ENCODE results near the gene ARHGAP19. TPM values are rescaled to one million over a fixed set of nuclear protein-coding genes. Genes with fewer than 3 reads are reported as not detected.

ARHGAP19 gene
- total and polyA plus RNA-seq, 2 donors from 2014 or later = 5.3 to 10.6 TPM

DNA sequence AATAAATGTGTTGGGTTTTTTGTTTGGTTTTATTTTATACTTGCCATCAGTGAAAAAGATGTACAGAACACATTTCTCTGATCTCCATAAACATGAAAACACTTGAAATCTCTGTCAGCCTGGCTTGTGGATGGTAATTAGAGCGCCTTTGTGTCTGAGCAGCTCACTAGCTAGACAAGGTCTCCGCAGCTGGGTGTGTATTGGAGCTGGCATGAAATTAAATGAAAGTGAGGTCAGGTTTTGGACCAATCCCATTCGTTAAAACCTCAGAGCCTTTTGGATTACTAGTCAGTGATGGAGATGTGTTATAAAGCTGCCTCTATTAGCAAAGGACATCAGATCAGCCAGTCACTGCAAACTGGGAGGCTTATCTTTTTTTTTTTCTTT is 29.4 kb upstream of the ARHGAP19 start:
- Histone ChIP-seq H3K9ac (ENCODE audit: low read length in 3 of 3) (no peak overlapping the region), H3K4me3 (ENCODE audit: low read length in 3 of 3) (peak overlapping the region in 1 of 3 donors; percentile 58), H3K9me3 (ENCODE audit: control insufficient read depth in 2 of 3, insufficient read depth in 1 of 3, low read length in 3 of 3) (no peaks in the 10 kb centered on the region), H3K4me1 (ENCODE audit: control insufficient read depth in 2 of 3, insufficient read depth in 2 of 3, low read depth in 1 of 3, low read length in 3 of 3) (peaks cover 0 to 6% (median 5%) of the 10 kb centered on the region in 3 donors), H3K36me3 (ENCODE audit: control insufficient read depth in 2 of 3, insufficient read depth in 3 of 3, low read length in 3 of 3) (no peaks in the 10 kb centered on the region), H3K27me3 (ENCODE audit: control insufficient read depth, insufficient read depth, low read length) (no peaks in the 10 kb centered on the region), H3K27ac (ENCODE audit: low read depth in 2 of 2, low read length in 2 of 2) (no peak overlapping the region)
- TF ChIP-seq, protein P1, sequence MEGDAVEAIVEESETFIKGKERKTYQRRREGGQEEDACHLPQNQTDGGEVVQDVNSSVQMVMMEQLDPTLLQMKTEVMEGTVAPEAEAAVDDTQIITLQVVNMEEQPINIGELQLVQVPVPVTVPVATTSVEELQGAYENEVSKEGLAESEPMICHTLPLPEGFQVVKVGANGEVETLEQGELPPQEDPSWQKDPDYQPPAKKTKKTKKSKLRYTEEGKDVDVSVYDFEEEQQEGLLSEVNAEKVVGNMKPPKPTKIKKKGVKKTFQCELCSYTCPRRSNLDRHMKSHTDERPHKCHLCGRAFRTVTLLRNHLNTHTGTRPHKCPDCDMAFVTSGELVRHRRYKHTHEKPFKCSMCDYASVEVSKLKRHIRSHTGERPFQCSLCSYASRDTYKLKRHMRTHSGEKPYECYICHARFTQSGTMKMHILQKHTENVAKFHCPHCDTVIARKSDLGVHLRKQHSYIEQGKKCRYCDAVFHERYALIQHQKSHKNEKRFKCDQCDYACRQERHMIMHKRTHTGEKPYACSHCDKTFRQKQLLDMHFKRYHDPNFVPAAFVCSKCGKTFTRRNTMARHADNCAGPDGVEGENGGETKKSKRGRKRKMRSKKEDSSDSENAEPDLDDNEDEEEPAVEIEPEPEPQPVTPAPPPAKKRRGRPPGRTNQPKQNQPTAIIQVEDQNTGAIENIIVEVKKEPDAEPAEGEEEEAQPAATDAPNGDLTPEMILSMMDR (IDR thresholded peaks at IDR 0.05; ENCODE audit: borderline replicate concordance, extremely low read depth, insufficient read depth) = no peak
- DNase-seq = no peak
- intact Hi-C loops (cut with DNase I) = no loop called here
- FAIRE-seq = no peak

DNA sequence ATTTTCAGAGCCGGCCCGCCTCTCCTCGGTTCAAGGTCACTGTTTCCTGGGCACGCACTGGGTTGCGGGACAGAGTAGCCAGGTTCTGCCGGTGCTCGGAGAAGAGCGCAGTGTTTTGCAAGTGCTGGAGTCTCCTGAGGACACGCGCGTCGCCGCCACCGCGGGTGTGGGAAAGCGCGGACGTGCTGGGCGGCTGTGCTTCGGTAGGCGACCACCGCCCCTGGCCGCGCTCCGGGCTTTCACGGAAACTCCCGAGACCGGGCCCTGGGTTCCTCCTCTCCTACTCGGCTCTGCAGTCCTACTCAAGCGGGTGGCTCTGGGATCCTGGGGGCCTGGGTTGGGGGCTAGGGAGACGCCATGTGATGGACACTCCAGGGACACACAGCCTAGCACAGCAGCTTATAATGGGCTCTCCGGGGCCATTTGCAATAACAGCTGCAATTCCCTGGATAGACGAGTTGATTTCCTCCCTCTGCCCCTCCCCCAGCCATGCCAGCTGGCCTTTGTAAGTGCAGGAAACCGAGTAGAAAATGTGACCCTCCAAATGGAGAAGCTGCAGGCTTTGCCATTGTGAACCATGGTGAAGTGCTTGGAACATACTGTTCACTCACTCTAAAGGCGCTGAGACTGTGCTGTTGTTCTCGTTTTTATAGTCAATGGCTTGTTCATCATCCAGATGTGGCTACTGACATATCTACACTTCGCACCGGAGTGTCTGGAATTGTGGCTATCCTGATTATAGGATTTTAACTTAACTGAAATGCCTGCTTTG is 28.8 kb upstream of the ARHGAP19 start:
- no peak for FAIRE-seq
- DNase-seq = peak; percentile 67 to 82 (median 79)
- intact Hi-C loops (cut with DNase I) = no loop called here
- no peaks in the 10 kb centered on the region for H3K9me3 ChIP-seq (ENCODE audit: control insufficient read depth in 2 of 3, insufficient read depth in 1 of 3, low read length in 3 of 3)
- TF ChIP-seq, protein P1 (IDR thresholded peaks at IDR 0.05; ENCODE audit: borderline replicate concordance, extremely low read depth, insufficient read depth) = no peak
- H3K36me3 ChIP-seq (ENCODE audit: control insufficient read depth in 2 of 3, insufficient read depth in 3 of 3, low read length in 3 of 3) = no peaks in the 10 kb centered on the region
- H3K4me1 ChIP-seq (ENCODE audit: control insufficient read depth in 2 of 3, insufficient read depth in 2 of 3, low read depth in 1 of 3, low read length in 3 of 3) = peaks cover 0 to 6% (median 5%) of the 10 kb centered on the region in 3 donors
- H3K27me3 ChIP-seq (ENCODE audit: control insufficient read depth, insufficient read depth, low read length) = no peaks in the 10 kb centered on the region
- H3K4me3 ChIP-seq (ENCODE audit: low read length in 3 of 3) = peak overlapping the region; percentile 8 to 58 (median 24)
- H3K27ac ChIP-seq (ENCODE audit: low read depth in 2 of 2, low read length in 2 of 2) = no peak overlapping the region
- H3K9ac ChIP-seq (ENCODE audit: low read length in 3 of 3) = no peak overlapping the region

DNA sequence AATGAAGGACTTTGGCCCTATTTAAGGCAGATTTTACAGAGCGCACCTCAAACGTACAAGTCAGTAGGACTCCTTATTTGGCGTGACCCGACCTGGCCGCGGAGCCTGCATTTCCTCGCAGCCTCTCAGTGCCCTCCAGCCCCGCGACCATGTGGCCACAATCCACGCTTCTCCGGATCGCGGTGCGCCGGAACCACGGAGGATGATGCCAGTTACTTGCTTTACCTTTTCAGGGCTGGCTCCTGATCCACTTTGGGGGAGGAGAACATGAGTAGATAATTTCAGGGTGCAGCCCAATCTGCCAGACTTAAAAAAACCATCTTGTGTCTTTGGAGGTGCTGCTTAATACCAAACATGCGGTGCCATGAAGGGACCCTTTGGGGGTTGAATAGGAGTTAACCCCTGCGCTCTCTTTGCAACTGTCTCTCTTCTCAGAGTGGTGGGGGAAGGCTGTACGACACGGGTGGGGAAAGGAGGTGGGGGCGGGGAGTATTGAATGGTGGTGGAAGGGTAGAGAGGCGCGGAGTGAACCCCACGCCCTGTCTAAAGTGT is 28.1 kb upstream of the ARHGAP19 start:
- H3K4me1 ChIP-seq (ENCODE audit: control insufficient read depth in 2 of 3, insufficient read depth in 2 of 3, low read depth in 1 of 3, low read length in 3 of 3) = peaks cover 0 to 6% (median 5%) of the 10 kb centered on the region in 3 donors
- DNase-seq (peak in 3 of 5 donors; percentile 21 to 76 (median 59)), FAIRE-seq (no peak)
- no peaks in the 10 kb centered on the region for H3K27me3 ChIP-seq (ENCODE audit: control insufficient read depth, insufficient read depth, low read length)
- intact Hi-C loops (cut with DNase I) = no loop called here
- TF ChIP-seq, protein P1 (IDR thresholded peaks at IDR 0.05; ENCODE audit: borderline replicate concordance, extremely low read depth, insufficient read depth) = no peak
- no peaks in the 10 kb centered on the region for H3K9me3 ChIP-seq (ENCODE audit: control insufficient read depth in 2 of 3, insufficient read depth in 1 of 3, low read length in 3 of 3)
- H3K4me3 ChIP-seq (ENCODE audit: low read length in 3 of 3) = peak overlapping the region; percentile 24 to 58 (median 26)
- no peak overlapping the region for H3K9ac ChIP-seq (ENCODE audit: low read length in 3 of 3)
- H3K27ac ChIP-seq (ENCODE audit: low read depth in 2 of 2, low read length in 2 of 2) = no peak overlapping the region
- no peaks in the 10 kb centered on the region for H3K36me3 ChIP-seq (ENCODE audit: control insufficient read depth in 2 of 3, insufficient read depth in 3 of 3, low read length in 3 of 3)
